ENCODE data around the gene CHD1.

The CHD1 gene

DNA sequence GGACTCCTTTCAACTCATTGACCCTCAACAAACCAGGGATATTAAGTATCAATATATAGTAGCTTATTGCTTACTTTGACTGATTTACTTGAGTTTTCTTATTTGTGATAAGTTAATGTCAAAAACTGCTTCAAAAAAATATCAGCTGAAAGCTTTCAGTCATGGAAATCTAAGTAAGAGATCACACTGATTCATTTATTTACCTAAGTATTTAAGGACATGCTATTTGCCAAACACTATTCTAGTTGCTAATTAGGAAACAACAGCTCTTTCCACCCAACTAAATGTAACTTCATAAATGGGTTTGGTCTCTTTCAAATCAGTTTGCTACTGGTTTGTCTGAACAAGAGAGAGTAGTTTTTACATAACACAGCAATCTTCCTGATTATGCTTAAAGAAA is 48.2 kb downstream of the CHD1 start:
- Histone ChIP-seq H3F3A (ENCODE audit: insufficient read depth) (peaks cover 7% of the 10 kb centered on the region; the same call in 1 of the 2 replicates), H4K20me1 (ENCODE audit: low read depth, low read length) (no peaks in the 10 kb centered on the region), H3K79me2 (ENCODE audit: insufficient read depth, low read length) (no peaks in the 10 kb centered on the region), H3K9me2 (replicated peaks; ENCODE audit: insufficient read depth, low read length) (no peaks in the 10 kb centered on the region), H3K4me3 (ENCODE audit: insufficient read depth, low read length, poor library complexity, severe bottlenecking) (no peak overlapping the region), H3K36me3 (ENCODE audit: low read length) (peaks cover 54% of the 10 kb centered on the region), H3K9me3 (ENCODE audit: insufficient read depth, low read length) (no peaks in the 10 kb centered on the region), H3K4me2 (ENCODE audit: low read depth, low read length, poor library complexity, severe bottlenecking) (no peak overlapping the region), H3K9ac (ENCODE audit: low read length) (no peak overlapping the region), H2AFZ (ENCODE audit: low read depth, low read length, severe bottlenecking) (no peak overlapping the region), H3K27me3 (ENCODE audit: low read length) (no peaks in the 10 kb centered on the region), H3K27ac (ENCODE audit: low read depth, low read length) (no peak overlapping the region)
- TF ChIP-seq, protein P1, sequence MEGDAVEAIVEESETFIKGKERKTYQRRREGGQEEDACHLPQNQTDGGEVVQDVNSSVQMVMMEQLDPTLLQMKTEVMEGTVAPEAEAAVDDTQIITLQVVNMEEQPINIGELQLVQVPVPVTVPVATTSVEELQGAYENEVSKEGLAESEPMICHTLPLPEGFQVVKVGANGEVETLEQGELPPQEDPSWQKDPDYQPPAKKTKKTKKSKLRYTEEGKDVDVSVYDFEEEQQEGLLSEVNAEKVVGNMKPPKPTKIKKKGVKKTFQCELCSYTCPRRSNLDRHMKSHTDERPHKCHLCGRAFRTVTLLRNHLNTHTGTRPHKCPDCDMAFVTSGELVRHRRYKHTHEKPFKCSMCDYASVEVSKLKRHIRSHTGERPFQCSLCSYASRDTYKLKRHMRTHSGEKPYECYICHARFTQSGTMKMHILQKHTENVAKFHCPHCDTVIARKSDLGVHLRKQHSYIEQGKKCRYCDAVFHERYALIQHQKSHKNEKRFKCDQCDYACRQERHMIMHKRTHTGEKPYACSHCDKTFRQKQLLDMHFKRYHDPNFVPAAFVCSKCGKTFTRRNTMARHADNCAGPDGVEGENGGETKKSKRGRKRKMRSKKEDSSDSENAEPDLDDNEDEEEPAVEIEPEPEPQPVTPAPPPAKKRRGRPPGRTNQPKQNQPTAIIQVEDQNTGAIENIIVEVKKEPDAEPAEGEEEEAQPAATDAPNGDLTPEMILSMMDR (IDR thresholded peaks at IDR 0.05; ENCODE audit: insufficient read depth, low read length, poor library complexity, severe bottlenecking) = no peak
- no peak for TF ChIP-seq EZH2phosphoT487 (conservative IDR thresholded peaks at IDR 0.05; ENCODE audit: low read length)

DNA sequence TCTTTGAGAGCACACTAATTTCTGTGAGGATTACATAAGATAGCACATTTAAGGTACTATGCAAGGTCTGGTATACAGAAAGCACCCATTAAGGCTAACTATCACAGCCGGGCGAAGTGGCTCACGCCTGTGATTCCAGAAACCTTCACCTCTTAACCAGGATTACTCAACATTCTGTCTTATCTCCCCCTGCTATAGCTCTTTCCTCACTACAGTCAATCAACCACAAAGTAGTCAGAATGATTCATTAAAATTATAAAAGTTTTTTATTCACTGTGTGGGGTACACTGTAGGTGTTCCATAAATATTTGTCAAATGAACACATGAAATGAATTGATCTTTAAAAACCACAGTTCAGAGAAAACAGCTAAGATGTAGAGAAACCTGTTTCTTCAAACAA is 48.7 kb downstream of the CHD1 start:
- Histone ChIP-seq H3F3A (ENCODE audit: insufficient read depth) (peaks cover 7% of the 10 kb centered on the region; the same call in 1 of the 2 replicates), H3K4me3 (ENCODE audit: insufficient read depth, low read length, poor library complexity, severe bottlenecking) (no peak overlapping the region), H2AFZ (ENCODE audit: low read depth, low read length, severe bottlenecking) (no peak overlapping the region), H3K27ac (ENCODE audit: low read depth, low read length) (no peak overlapping the region), H4K20me1 (ENCODE audit: low read depth, low read length) (no peaks in the 10 kb centered on the region), H3K9ac (ENCODE audit: low read length) (no peak overlapping the region), H3K79me2 (ENCODE audit: insufficient read depth, low read length) (no peaks in the 10 kb centered on the region), H3K27me3 (ENCODE audit: low read length) (no peaks in the 10 kb centered on the region), H3K9me3 (ENCODE audit: insufficient read depth, low read length) (no peaks in the 10 kb centered on the region), H3K36me3 (ENCODE audit: low read length) (peaks cover 56% of the 10 kb centered on the region), H3K9me2 (replicated peaks; ENCODE audit: insufficient read depth, low read length) (no peaks in the 10 kb centered on the region), H3K4me2 (ENCODE audit: low read depth, low read length, poor library complexity, severe bottlenecking) (no peak overlapping the region)
- TF ChIP-seq EZH2phosphoT487 (conservative IDR thresholded peaks at IDR 0.05; ENCODE audit: low read length) = no peak
- TF ChIP-seq, protein P1 (IDR thresholded peaks at IDR 0.05; ENCODE audit: insufficient read depth, low read length, poor library complexity, severe bottlenecking) = no peak

DNA sequence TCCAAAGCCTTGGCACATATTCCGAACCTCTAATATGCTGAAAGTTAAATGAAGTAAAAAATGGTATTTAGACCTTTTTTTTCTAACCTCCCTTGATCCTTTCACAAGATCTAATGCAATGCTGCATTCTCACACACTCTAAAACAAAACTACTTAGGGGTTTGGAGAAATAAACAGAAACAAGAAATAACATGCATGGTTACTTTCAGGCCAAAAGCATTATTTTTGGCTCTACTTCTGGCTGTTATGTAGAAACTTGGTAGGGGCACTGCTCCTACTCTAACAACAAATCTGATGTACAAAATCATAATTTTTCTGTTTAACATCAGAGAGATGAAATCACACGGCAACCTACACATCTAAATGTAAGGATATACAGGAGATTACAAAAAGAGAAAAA is 51.2 kb downstream of the CHD1 start:
- H3K9me3 ChIP-seq (ENCODE audit: insufficient read depth, low read length) = no peaks in the 10 kb centered on the region
- H3K79me2 ChIP-seq (ENCODE audit: insufficient read depth, low read length) = no peaks in the 10 kb centered on the region
- H3K27ac ChIP-seq (ENCODE audit: low read depth, low read length) = no peak overlapping the region
- no peaks in the 10 kb centered on the region for H4K20me1 ChIP-seq (ENCODE audit: low read depth, low read length)
- H3K4me2 ChIP-seq (ENCODE audit: low read depth, low read length, poor library complexity, severe bottlenecking) = no peak overlapping the region
- H2AFZ ChIP-seq (ENCODE audit: low read depth, low read length, severe bottlenecking) = no peak overlapping the region
- no peak overlapping the region for H3K4me3 ChIP-seq (ENCODE audit: insufficient read depth, low read length, poor library complexity, severe bottlenecking)
- H3K9me2 ChIP-seq (replicated peaks; ENCODE audit: insufficient read depth, low read length) = no peaks in the 10 kb centered on the region
- H3K36me3 ChIP-seq (ENCODE audit: low read length) = peaks cover 70% of the 10 kb centered on the region
- TF ChIP-seq, protein P1 (IDR thresholded peaks at IDR 0.05; ENCODE audit: insufficient read depth, low read length, poor library complexity, severe bottlenecking) = no peak
- no peak for TF ChIP-seq EZH2phosphoT487 (conservative IDR thresholded peaks at IDR 0.05; ENCODE audit: low read length)
- no peaks in the 10 kb centered on the region for H3K27me3 ChIP-seq (ENCODE audit: low read length)
- H3F3A ChIP-seq (ENCODE audit: insufficient read depth) = peaks cover 7% of the 10 kb centered on the region; the same call in 1 of the 2 replicates
- no peak overlapping the region for H3K9ac ChIP-seq (ENCODE audit: low read length)

All from SU-DHL-6 (cell line).